GM21526 (cell line): ENCODE data around the gene BABAM2.
"Not testable (repeated sequence)": the region's sequence is repeated elsewhere in the genome, so short reads cannot be mapped to it uniquely, and the experiment has no call there.

Source experiments
- ATAC-seq: cut with Tn5 transposase; IDR thresholded peaks from one replicate; pipeline ENCODE4 v1.9.1; 2021; ENCODE audit warnings: moderate library complexity; ENCODE audit not compliant: unreplicated experiment, low FRiP score

BABAM2 gene

DNA sequence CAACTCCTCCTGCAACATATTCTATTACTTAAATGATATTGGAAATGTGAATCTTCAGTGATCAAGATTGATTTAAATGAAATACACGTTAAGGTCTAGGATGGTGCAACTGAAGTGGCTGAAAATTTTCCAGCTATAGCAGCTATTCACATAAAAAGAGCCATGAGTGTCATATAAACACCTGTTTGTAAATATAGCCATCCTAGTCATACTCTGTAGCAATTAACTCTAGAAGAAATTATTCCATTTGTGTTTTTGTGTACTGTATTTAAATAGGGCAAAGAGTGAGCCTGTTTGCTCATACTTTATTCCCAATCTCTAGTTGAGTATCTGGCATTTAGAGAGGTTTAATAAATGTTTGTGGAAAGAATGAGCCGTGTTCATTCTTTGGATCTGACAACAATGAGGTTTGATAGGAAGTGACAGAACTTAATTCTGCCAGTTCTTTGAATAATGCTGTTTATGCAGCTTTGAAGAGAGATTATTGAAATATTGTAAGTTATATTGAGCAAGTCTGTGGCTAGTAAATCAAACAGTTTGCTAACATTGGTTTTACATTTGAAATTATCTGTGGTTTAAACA, 49.7 kb downstream of the BABAM2 start:
- no peak for ATAC-seq

DNA sequence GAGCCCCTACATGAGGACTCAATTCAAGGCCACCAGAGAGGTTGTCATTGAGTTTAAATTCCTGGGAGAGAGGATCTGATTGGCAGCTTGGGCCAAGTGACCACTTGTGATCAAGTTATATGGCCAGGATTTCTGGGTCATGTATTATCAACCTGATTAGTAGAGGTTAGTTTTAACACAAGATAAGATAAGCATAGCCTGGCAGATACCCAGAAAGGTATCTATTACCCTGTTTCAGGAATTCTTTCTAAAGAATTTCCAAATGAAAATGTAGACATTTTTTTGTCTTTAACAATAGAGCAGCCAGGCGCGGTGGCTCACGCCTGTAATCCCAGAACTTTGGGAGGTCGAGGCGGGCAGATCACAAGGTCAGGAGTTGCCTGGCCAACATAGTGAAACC, 50.5 kb downstream of the BABAM2 start:
- no peak for ATAC-seq

DNA sequence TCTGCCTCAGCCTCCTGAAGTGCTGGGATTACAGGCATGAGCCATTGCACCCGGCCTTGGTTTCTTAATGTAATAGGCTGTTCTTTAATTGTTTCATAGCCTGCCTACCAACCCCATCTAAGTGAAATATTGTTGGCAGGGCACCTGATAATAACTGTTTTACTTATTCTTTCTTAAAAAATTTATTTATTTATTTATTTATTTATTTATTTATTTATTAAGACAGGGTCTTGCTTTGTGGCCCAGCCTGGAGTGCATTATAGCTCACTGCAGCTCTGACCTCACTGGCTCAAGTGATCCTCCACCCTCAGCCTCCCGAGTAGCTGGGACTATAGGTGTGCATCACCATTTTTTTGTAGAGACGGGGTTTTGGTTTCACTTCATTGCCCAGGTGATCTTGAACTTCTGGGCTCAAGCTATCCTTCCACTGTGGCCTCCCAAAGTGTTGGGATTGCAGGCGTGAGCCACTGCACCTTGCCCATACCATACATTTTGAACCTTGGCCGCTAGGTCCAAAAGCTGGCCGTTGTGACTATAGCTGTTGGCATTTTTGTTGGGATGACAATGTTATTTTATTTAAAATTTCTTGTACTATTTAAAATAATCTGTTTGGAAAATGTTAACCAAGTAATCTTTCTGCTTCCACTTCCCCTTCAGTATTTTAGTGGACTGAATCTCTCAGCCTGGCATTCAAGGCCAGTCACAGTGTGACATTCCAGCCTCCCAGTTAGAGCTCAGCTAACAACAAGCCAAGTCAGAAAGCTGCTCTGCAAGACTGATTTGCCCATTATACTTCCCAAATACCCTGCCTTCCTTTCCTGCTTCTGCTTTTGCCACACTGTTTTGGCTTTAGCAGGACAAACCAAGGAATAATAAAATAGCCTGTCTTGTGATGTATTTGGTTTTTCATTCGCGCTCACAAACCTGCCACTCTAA, 52.4 kb downstream of the BABAM2 start:
- ATAC-seq: no peak

DNA sequence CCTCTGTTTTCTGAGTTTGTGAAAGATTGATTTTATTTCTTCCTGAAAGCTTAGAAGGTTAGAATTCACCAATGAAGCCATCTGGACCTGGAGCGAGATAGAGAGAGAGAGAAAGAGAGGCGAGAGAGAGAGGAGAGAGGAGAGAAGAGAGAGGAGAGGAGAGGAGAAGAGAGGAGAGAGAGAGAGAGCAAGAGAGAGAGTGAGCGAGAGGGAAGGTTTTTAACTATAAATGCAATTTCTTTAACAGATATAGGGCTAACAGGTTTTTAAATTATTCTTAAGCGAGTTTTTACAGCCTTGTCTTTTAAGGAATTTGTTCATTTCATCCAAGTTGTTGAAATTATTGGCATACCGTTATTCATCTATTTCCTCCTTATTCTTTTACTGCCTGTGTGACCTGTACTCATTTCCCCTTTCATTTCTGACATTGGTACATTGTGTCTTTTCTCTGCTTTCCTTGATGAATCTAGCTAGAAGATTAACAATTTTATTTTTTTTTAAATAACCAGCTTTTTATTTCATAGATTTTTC, 56.1 kb downstream of the BABAM2 start:
- no peak for ATAC-seq

DNA sequence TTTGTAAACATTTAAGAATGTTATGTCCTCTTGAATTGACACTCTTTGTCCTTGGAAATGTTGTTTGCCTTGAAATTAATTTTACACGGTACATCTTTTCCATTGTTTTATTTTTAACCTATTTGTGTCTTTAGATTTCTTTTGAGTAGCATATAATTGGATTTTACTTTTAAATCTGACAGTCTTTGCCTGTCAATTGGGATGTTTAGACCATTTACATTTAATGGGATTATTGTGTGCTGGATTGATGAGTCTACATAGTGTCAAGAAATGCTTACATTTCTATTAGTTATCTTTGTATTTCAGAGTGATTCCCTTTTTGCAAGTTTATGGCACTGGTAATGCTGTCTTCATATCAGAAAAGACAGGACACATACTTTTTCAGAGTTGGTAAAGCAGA, 61.5 kb downstream of the BABAM2 start:
- ATAC-seq: no peak

DNA sequence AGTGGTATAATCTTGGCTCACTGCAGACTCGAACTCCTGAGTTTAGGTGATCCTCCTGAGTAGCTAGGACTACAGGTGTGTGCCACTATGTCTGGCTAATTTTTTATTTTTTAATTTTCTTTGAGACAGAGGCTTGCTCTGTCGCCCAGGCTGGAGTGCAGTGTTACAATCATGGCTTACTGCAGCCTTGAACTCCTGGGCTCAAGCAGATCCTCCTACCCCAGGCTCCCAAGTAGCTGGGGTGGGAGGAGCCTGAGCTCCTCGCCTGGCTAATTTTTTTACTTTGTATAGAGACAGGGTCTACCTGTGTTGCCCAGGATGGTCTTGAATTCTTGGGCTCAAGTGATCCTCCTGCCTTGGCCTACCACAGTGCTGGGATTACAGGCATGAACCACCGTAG, 62.5 kb downstream of the BABAM2 start:
- ATAC-seq: no peak

DNA sequence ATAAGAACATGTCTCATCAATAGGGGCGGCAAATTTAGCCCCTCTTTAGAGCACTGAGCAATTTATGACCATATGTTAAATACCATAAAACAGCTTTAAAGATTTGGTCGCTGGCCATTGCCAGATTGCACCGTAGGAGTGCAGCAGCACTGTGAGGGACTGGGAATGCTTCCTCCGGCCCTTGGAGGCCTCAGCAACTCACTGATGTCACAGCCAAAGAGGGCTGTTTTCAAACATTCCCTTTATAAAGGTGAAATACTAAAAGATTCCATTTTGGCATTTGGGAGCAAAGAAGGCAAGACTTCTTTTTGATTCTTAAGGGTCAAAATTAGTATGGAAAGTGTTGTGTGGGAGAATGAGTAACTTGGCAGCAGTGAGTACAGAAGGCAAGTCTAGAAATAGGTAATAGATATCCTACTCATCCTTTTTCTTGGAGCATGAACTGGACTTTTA, 63.7 kb downstream of the BABAM2 start:
- no peak for ATAC-seq

DNA sequence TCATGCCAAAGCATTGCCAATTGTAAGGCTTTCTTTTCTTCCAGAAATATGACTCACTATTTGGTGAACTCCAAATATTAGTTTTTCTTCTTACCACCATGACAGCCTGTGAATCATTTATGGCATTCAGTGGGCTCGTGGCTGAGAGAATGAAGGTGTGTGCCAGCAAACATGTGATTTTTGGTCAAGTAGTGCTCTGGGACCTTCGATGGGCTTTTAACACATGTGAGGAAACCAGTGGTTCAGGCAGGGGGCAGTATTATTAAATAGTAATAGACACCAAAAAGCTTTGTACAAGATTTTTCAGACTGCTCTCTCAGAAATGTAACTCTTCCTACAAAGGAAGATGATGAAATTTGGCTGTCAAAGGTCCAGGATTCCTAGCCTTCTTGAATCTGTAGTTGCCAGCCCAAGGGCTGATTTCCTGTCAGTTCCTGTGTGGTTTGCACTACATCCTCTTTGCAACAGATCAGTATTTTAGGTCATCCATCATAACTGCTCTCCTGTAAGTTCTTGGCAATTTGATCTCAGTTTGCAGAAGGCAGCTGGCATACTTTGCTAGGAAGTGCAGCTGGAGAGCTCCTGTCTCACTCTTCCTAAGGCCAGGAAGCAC, 64.3 kb downstream of the BABAM2 start:
- no peak for ATAC-seq

DNA sequence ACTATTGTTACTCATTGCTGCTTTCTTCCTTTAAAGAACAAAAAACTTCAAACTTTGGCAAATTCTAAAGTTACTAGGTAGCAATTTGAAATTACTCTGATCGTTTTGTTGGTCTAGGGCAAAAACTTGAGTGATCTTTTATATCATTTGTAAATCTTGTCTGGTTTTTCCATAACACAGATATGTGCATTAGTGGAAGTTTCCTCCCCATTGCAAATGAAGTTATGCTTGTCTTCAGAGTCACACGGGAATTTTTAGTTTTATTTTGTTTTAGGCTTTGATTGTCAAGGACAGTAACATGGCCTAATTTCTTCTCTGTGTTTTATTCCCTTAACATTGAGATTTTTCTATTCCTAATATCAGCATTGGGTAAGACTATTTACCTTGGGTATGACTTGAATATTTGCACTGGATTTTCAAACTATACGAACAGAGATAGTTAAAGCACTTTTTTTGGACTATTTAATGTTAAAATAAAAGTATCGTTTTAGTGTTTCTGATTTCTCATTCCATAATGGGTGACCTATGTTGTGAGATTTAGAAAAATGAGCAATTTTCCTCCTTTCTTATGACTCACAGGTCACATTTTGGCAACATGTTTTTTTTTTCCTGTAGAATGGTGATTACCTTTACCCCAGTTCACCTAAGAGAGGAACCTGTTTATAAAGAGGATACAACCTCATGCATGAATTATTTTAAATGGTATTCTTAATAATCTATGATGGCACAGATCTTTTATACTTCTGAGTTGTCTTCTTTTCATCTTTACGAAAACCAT, 65.0 kb downstream of the BABAM2 start:
- ATAC-seq: no peak

DNA sequence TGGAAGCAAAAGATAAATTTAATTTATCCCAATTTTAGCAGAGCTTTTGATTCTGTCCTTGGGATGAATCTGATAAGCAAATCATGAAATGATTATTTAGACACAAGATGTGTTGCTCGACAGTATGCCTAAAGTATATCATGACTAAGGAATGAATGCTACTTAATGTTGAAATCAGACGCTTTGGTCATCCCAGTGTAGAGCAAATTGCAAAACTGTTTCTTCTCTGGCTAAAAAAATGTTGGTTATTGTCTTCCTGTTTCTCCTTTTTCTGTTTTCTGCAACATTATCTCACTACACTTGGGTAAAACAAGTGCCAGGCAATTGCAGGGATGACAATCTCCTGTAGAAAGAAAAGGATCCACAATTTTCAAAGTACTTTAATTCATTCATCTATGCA, 66.4 kb downstream of the BABAM2 start:
- ATAC-seq: no peak

DNA sequence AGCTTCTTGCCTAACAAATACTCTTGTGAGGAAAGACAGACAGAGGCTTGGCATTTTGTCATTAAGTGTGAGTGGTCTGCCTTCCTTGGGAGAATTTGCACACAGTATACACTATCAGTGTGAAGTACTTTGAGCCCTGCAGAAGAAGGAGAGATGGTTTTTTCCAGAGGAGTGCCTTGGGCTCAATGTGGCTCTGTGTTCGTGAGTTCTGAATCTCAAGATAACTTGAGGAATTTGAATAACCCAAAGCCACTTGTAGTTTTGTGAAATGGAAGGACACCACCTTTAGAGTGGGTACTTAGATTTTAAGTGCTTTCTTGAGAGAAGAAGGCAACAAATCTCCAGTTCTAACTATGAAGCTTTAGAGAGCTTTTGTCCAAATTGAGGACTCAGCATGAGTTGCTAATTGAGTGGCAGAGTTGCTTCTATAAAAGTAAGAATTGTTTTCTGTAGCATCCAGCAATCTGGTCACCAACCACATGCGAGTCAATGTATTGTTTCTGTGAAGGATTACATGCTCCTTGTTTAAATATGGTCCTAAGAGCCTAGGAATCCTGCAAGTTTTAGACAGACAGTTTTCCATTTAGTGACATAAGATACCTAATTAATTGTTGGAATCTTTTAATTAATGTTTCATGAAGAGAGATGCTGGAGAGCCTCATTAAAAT, 68.3 kb downstream of the BABAM2 start:
- ATAC-seq: no peak

DNA sequence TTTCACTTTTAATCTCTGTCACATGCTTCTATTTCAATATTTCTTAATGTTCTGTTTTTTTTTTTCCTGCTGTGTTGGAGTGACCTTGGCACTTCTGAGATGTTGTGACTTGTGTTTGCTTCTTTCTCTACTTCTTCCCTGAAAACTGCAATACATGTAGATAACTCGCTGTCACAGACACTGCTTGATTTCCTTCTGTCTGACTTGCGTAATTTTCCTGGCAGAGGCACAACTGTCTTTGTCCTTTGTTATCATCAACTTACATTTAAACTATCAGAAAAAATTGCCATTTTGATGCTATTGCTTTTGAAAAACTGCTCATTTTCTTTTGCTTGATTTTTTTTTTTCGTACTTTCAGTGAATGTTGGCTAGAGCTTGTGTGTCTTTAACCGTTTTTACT, 69.0 kb downstream of the BABAM2 start:
- ATAC-seq: no peak

DNA sequence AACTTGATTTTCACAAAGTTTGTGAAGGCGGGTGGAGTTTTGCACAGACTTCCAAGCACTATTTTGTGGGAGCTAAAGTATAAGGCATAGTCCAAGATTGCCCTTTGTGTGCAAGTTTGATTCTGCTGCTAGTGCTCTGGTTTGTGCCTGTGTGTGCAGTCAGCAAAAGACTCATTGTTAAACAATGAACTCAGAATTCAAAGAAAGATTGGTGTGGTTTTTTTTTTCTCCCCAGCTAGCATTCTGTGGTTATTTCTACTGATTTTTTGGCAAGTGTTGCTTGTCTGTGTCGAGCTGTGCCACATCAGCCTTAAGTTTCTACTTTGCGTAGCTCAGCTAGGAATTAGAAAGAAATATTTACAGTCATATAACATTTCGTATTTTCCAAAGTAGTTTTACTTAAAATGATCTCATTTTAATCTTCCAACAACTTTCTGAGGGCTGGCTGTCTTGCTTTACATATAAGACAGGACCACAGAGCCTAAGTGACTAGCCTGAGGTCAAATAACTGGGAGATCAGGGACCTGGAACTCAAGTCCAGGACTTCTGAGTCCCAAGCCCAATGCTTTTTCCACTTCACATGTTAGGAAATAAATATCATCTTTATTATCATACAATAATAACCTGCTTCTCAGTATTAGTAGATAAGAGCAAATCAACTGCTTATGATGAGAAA, 69.8 kb downstream of the BABAM2 start:
- no peak for ATAC-seq

DNA sequence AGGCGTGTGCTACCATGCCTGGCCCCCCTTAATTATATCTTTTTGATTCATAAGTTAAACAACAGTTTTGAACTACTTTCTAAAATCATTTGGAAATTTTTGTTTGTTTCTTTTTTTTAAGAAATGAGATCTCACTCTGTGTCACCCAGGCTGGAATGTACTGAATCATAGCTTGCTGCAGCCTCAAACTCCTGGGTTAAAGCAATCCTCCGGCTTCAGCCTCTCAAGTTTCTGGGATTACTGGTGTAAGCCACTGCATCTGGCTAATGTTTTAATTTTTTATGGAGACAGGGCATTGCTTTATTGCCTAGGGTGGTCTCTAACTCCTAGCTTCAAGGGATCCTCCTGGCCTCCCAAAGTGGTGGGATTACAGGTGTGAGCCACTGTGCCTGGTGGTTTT, 71.5 kb downstream of the BABAM2 start:
- no peak for ATAC-seq

DNA sequence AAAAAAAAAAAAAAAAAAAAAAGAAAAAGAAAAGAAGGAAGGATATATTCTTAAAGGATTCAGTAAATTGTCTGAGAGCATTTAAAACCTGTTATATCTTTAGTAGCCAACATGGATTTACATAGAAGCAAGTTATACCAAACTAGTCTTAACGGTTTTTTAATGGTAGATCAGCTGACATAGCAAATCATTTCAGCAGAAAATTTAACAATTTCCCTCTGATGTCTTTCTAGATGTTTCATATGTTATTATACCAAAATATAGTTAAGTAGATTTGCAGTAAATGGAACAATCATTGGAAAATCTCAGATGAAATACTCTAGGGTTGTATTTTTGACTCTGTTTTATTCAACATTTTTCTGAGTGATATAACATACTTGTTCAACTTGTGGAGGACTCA, 72.9 kb downstream of the BABAM2 start:
- no peak for ATAC-seq

DNA sequence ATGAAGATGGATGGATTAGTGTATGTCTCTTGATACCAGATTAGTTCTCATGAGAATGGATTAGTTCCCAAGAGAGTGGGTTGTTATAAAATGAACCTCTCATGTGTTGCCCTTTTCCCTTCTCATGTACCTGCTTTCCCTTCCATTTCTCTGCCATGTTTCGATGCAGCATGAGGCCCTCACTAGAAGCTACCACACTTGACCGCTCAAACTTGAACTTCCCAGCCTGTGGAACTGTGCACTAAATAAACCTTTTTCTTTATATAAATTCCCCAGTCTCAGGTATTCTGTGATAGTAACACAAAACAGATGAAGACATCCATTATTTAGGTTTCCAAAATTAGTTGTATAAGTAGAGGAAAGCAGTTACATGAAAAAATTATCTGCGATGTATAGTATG, 73.5 kb downstream of the BABAM2 start:
- ATAC-seq: no peak

DNA sequence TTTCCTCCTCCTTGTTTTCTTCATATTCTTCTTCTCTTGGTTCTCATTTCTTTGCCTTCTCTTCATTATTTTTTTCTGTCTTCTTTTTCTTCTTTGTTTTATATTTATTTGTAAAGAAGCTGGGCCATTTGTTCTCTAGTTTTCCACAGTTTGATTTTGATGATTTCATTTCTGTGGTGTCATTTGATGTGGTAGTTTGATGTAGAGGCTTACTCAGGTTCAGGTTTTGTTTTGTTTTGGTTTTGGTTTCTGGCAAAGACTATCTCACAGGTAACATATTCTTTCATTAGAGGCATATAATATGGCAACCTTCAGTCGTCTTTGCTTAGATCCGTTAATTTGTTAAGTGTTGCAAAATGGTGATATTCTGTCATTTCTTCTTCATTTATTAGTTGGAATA, 75.3 kb downstream of the BABAM2 start:
- ATAC-seq: no peak

DNA sequence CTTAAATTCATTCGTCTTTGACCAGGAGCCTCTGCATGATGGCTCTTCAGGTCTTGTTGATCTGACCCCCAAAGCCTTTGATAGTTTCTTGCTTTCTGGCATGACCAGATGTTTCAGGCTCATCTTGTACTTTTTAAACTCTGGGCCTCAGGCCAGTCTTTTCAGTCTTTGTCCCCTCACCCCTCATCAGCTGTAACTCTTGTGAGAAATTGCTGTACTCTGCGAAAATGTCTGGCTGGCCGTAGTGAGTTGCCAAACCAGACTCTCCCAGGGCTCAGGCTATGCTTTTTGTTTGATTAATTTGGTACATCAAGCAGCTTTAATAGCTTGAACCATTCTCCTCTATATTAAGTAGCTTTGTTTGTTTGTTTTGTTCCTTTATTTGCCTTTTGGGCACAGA, 75.9 kb downstream of the BABAM2 start:
- ATAC-seq: no peak

DNA sequence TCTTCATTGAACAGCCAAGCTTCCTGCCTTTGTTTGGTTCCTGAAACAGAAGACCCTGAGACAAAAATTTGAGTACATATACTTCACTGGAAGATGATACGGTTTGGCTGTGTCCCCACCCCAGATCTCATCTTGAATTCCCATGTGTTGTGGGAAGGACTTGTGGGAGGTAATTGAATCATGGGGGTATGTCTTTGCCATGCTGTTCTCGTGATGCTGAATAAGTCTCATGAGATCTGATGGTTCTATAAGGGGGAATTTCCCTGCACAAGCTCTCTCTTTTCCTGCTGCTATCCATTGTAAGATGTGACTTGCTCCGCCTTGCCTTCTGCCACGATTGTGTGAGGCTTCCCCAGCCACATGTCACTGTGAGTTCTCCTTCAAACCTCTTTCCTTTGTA, 76.5 kb downstream of the BABAM2 start:
- ATAC-seq: no peak

DNA sequence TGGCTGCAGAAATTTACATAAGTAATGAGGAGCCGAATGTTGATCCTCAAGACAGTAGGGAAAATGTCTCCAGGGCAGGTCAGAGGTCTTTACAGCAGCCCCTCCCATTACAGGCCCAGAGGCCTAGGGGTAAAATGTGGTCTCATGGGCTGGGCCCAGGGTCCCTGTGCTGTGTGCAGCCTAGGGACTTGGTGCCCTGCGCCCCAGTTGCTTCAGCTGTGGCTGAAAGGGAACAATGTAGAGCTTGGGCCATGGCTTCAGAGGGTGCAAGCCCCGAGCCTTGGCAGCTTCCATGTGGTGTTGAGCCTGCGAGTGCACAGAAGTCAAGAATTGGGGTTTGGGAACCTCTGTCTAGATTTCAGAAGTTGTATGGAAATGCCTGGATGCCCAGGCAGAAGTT, 77.5 kb downstream of the BABAM2 start:
- not testable (repeated sequence) for ATAC-seq
